ENCODE measurements around the gene SEMA4D.
"Not testable (repeated sequence)": the region's sequence is repeated elsewhere in the genome, so short reads cannot be mapped to it uniquely, and the experiment has no call there.

SEMA4D gene

GRCh38 chr9:89347651-89348050 lies 150.3 kb downstream of the SEMA4D start:
- DNase-seq: no peak

- DNase-seq: no peak
These were observed 151.2 kb downstream of the SEMA4D start for GRCh38 chr9:89346696-89347095.

- DNase-seq: no peak
These were observed 152.4 kb downstream of the SEMA4D start for GRCh38 chr9:89345476-89345875.

DNA sequence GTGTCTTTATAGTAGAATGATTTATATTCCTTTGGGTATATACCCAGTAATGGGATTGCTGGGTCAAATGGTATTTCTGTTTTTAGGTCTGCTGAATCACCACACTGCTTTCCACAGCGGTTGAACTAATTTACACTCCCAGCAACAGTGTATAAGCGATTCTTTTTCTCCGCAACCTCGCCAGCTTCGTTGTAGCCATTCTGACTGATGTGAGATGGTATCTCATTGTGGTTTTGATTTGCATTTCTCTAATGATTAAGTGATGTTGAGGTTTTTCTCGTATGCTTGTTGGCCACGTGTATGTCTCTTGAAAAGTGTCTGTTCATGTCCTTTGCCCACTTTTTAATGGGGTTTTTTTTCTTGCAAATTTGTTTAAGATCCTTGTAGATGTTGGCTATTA lies 154.1 kb downstream of the SEMA4D start:
- DNase-seq: not testable (repeated sequence)

GRCh38 chr9:89342948-89343347 lies 155.0 kb downstream of the SEMA4D start:
- DNase-seq: no peak

- DNase-seq: no peak
These were observed 155.7 kb downstream of the SEMA4D start for GRCh38 chr9:89342213-89342612.

GRCh38 chr9:89340332-89340731 lies 157.6 kb downstream of the SEMA4D start:
- no peak for DNase-seq

GRCh38 chr9:89339807-89340206 lies 158.1 kb downstream of the SEMA4D start:
- DNase-seq: no peak

DNA sequence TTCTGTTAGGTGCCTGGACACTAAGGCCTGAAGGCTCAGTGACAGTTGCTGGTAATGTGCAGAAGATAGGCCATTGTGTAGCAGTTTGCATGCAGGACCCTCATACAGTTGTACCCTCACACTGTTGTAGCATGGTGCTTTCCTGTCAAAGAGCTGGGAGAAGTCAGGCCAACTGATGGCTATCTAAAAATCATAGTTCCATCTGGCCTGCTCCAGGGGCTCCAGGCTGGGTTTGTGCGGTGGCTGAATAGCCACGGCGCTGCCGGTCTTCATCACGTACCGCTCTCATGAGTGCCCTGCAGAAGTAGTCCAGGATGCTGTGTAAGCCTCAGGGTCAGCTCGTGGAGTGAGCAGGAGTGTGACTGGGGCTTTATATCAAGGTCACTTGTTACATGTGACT lies 167.4 kb downstream of the SEMA4D start:
- no peak for DNase-seq

DNA sequence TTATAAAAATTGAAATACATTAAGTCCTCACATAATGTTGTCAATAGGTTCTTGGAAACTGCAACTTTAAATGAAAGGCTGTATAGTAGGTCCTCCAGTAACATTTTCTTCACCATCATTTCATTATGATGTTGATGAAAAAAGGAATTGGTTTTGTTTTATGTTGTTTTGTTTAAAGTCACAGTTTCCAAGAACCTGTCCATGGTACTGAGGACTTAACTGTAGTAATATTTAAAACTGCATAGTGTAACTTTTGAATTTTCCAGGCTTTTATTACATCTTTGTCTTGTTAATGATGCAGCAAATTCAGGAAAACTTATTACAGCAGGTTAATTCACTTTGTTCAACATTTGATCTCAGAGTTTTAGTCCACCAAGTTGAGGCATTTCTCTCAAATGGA lies 168.0 kb downstream of the SEMA4D start:
- no peak for DNase-seq

DNA sequence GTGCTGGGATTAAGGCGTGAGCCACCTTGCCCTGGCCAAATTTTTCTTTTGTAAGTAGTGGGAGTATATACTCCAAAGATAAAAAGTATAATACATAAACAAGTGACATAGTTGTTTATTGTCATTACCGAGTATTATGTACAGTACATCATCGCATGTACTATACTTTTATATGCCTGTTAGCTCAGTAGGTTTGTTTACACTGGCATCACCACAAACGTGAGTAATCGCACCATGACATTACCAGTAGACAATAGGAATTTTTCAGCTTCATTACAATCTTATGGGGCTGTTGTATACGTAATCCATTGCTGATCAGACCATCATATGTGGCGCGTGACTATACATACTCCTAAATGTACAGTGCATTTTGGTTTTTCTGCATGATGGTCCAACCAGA lies 169.8 kb downstream of the SEMA4D start:
- DNase-seq: no peak

GRCh38 chr9:89325733-89326132 lies 172.2 kb downstream of the SEMA4D start:
- no peak for DNase-seq

- DNase-seq: no peak
These were observed 174.5 kb downstream of the SEMA4D start for GRCh38 chr9:89323390-89323789.

GRCh38 chr9:89319015-89319905 lies 178.7 kb downstream of the SEMA4D start:
- peak in 1 of 4 experiments; percentile 8 for DNase-seq

- DNase-seq: peak; percentile 97 to 99 (median 98)
These were observed 179.5 kb downstream of the SEMA4D start, which contains the start of gene SECISBP2 for GRCh38 chr9:89318123-89319014. Gene SECISBP2 (plus strand): TSS chr9:89318500. CDS start chr9:89318577, 77 bp downstream.

DNA sequence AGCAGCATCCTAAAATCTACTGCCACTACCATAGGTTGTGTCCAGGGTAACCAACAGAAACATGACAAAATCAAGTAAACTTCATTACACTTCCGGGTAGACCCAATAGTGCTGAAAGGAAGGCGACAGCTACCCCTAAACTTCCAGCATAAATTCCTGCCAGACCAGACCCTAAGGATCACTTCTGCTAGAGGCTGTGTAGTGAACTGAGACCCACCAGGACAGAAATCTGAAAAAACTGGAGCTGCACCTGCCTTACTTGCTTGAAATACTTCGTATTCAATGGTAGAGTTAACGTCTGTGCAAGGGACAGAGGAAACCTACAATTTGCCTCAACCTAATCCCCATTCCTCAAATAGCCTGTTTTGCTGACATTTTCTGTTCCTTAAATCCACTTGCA lies 180.6 kb downstream of the SEMA4D start:
- peak in 2 of 4 experiments; percentile 7 to 33 for DNase-seq

DNA sequence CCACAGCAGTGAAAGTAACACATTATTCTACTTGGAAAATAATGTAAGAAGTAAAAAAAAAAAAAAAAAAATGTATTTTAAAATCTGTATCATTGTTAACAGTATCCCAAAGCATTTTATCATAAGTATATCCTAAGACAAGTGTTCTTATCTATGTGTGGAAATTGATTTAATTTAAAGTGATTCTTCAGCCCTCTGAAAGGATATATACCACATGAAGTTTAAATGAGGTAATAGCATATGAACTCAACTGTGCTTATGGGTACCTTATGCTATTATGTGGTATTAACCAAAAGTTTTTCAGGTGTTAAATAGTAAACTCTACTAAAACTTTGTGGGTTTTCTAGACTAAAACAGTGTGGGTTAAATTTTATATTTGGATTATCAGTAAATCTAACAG lies 182.4 kb downstream of the SEMA4D start:
- no peak for DNase-seq

GRCh38 chr9:89314955-89315354 lies 183.0 kb downstream of the SEMA4D start:
- DNase-seq: no peak

DNA sequence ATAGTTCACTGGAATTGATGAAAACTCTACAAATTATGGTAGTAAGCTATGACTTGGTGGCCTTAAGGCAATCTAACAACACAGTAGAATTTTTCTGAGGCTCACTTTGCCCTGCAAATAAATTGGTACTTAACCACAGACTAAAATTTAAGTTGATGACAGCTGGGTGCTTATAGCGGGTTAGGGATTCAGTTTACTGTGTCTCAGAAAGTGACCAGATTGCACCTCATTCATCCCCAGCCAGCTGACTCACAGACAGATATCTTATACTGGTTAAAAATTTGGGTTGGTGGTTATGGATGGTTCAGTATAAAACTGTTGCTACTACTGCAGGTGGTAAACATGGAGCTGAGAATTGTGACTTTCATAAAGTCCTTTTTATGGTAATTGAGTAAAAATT lies 184.1 kb downstream of the SEMA4D start:
- DNase-seq: no peak

GRCh38 chr9:89312222-89312571 lies 185.7 kb downstream of the SEMA4D start:
- DNase-seq: peak; percentile 15 to 37 (median 29)

DNA sequence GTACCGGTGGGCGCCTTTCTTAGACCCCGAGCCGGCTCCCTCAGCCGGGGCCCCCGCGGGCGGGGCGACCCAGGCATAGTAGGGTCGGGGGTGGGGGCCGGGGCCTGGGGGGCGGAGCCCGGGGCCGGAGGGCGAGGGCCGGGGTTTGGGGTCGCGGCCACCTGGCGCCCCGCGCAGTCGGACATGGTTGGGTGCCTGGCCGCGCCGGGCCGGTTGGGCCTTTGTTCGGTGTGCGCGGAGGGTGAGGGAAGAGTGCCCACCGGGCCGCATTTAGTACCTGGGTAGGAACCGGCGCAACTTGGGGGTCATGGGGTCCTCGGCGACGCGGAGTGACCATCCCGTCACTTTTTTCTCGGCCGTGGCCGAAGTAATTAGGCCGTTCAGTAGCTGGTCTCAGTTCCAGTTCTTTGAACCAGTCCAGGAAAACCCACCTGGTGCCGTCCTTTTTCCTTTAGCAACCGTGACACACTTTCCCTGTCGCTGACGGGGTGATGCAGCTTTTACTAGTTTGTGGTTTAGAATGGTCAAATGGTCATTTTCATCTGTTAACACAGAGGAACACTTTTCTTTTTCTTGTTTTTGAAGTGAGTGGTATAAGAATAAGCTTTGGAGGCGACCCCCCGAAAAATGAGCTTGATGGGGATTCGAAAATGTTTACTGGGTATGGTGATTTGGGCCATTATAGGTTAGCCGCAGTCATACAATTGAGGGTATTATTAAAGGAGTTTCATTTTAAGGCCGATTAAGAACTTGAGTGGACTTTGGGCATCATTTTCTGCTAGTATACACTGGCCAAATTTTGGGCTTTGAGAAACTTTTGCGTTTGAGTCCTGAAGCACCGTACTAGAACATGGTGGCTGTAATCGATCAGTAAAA lies 186.3 kb downstream of the SEMA4D start:
- DNase-seq: peak in 3 of 4 experiments; percentile 7 to 22 (median 10)

Measured in suppressor macrophage (primary cell).